GM04503 (cell line): ENCODE measurements around the gene ISG20L2.

Source experiments
- DNase-seq: peaks from one replicate; pipeline ENCODE4 v3.0.0-alpha.2; 2012; ENCODE audit warnings: low read depth

ISG20L2 gene

DNA sequence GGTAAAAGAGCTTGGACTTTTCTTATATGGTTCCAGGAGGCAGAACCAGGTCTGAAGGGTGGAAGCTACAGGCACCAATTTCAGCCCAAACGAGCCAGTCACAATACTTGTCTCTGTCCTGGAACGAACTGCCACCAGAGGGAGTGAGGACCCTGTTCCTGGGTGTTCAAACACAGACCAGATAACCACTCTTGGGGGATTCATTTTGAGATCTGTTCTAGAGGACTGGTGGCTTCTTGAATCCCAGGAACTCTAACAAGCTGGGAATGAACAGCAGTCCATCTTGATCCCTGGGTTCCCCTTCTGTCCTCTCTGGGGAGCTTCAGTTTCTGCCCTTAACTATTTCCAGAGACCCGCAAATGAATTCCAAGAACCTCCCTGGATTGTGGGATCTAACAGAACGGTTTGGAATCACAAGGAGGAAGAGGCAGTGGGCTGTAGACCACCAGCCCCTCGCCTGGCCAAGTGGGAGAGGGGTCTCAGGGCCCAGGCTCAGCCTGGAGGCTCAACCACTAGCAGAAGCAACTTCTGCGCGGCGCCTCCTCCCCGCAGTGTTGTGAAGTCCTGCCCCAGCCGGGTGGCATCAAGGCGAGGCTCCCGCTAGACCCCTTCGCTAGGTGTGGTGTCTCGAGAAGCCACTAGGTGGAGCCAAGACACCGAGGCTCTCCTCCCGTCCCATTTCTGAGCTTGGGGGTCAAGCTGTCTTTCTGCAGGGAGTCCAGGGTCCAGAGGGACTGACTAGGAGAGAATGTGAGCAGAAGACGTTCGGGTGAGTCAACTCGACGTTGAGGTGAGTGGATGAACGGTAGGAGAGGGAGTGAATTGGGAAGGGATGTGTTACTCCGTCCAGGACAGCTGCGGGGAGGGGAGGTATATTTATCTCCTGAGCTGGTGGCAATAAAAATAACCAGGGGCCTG, 39.3 kb downstream of the ISG20L2 start:
- no peak for DNase-seq

DNA sequence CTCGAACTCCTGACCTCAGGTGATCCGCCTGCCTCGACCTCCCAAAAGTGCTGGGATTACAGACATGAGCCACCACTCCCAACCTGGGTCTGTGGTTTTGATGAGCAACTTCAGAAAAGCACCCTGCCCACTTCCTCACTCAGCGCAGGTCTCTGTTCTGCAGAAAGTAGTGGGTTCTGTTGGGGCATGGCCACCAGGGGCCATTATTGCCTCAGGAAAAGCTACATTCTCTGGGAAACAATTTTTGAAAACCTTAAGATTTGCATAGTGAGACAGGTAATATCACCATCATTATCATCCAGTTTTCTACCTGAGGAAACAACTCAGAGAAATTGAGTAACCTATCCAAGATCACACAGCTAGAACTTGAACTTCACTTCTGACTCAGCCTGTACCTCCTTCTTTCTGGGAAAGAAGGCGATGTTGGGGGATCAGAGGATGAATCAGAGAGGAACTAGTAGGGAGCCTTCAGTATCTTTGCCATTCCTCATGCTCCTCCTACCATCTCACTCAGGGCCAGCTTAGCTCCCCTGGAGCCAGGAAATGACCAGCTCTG, 44.3 kb downstream of the ISG20L2 start:
- no peak for DNase-seq

DNA sequence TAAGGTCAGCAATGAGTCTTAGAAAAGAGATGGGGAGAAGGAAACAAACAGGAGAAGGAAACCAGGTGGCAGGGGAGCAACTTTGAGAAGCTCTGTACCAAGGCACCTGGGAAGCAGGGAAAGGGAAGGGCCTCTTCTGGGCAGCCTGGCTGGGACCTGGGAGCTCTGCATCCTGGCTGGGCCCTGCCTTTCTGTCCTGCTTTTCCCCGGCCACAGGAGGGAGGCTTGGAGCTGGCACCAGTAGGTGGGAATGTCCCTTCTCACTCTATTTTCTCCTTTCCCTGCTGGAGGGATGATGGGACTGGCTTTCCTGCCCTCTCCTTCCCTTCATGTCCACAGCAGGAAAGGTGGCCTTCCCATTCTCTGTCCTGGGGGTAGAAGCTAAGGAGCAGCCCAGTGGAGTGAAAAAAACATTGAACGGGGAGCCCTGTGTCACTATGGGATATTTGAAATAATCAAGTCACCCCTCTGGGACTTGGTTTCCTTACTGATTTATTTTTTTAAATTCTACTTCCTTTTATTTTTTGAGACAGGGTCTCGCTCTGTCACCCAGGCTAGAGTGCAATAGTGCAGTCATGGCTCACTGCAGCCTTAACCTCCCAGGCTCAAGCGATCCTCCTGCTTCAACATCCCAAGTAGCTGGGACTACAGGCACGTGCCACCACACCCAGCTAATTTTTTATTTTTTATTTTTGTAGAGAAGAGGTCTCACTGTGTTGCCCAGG, 46.2 kb downstream of the ISG20L2 start:
- DNase-seq: no peak

DNA sequence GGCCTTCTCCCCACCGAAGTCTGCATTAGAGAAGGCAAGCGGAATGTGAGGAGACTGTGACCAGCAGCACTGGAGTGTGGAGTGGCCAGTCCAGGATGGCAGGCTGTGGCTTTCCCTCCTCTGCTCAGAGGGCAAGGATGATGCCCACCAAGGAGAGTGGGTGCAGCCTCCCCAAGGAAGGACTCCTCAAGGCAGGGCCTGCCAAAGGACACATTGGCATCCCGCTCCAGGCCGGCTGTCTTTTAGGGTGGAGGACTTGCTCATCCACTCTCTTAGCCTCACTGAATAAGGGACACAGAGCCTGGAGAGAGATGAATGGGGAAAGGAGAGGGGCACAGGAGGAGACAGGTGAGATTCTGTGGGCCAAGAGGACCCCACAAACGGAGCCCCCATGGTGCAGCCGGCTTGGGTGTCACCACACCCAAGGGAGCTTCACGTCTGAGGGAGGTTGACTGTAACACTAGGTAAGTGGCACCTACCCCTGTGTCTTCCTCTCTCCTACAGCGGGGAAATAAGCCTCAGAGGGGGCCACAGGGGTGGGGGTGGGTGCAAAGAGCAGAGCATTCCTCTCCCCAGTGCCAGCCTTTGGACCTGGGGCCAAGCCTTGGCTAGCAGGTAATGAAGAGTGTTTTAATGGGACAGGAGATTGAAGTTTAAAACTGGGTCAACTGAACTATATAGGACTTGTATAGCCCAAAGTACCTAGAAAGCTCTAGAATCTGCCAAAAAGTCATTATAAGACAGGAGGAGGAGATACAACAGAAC, 47.2 kb downstream of the ISG20L2 start:
- no peak for DNase-seq

DNA sequence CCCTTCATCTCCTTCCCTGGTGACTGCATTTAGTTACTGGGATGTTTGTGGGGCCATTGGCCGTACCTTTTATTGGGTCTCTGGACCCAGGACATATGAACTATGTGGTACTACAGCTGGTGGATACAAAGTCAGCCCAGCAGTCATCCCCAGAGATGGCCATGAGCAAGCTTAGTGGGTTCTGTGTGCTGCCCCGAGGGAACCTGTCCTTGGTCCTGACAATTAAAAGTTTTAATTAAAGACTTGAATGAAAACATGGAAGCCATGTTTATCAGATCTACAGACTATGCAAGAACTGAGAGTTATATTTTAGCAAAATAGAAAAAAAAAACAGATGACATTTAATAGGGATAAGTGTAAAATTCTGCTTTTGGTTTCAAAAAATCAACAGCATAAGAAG, 48.5 kb downstream of the ISG20L2 start:
- no peak for DNase-seq

DNA sequence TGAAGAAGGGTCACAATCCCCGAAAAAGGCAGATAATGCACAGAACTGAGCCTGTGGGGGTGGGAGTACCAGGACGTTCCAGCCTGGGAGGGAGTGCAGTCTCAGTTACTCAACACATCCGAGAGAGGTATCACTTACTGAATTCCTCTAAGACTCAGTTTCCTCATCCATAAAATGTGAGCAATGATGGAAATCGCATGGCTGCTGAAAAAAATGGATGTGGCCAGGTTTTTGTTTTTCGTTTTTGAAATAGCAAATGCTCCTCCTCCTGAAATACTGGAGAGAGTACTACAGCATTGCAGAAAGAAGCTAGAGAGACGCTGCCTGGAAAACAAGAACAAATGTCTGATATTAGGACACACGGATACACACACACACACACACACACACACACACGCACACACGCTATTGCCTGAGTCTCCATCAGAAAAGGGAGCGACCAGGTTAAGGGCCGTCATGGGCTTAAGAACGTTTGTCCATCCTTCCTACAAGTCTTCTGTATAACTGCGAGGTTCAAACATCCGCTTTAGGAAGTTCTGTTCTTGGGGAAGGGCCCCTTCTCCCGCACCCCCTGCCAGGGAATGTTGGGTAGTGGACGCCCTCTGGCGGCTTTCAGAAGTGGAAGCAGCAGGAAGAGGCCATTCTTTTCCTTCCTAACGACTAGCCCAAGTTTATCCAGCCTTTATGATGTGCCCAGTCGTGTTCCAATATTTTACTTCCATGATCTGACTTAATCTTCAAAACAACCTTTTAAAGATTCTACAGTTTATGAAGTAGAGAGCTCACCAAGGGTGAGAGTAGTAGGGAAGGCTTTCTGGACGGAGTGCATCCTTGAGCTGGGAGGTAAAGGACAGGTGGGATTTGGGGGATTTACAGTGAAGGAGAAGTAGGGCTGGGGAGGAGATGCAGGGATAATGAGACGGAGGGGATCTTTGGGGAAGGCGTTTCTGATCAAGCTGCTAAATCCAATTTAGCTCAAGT, 50.7 kb downstream of the ISG20L2 start:
- DNase-seq: no peak

DNA sequence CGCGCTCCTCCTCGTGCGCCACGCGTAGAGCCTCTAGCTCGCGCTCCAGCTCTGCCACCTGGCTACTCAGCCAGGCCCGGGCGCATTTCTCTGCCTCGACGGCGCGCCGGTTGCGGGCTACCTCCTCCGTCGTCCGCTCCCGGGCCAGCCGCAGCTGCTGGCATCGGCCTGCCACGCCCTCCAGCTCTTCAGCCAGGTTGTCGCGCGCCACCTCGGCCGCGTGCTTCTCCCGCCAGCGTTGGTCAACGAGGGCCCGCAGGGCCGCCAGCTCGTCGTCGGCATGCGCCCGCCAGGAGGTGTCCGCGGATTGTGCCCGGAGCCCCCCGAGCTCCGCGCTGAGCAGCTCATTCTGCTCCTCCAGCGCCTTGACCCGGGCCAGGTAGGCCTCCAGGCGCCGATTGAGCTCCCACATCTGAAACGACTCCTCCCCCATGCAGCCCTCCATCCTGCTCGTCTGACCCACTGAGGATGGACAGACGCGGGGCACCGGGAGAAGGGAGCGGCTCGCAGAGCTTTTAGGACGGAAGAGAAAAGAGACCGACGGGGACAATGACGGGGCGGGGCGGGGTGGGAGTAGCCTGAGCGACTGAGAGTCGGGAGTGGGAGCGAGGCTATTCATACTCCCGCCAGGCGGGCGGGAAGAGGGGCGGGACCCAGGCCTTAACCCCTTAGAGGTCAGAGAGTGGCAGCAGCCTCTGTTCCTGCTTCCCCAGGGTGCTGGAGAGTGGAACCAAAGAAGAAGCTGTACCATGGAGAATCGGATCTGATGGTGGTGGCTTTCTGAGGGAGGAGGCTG, 51.5 kb downstream of the ISG20L2 start, which contains the start of gene NES:
NES (minus strand) TSS at position 588 of the 796 bp plus-strand sequence; CDS start at position 445, 143 bp downstream.
- DNase-seq: no peak

DNA sequence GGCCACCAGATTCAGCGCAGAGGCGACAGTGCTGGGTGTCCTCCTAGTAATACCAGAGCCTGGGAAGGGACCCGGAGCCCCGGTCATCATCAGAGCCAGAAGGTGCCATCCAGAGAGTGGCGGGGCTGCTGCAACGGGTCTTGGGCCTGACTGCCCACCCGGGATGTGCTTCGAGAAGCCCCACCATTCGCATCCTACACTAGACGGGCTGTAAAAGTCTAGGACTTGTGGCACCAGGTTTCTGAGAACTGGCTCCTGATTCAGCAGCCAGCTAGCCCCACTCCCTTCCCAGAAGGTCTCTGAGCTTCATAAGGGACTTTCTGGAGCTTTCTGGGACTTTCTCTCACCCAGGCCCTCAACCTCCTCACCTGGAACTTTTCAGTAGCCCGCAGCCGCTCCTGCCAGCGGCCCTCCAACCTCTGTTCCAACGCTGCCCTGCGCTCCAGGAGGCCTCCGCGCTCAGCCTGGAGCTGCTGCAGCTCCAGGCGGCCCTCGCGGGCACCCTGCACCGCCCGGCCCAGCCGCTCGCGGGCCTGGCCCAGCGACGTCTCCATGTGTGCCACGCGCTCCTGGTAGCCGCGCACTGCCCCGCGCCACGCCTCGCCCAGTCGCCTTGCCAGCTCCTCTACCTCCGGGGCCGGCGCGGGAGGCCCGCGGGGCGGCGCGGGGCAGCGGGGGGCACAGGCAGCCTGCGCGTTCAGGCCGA, 52.3 kb downstream of the ISG20L2 start:
- no peak for DNase-seq

DNA sequence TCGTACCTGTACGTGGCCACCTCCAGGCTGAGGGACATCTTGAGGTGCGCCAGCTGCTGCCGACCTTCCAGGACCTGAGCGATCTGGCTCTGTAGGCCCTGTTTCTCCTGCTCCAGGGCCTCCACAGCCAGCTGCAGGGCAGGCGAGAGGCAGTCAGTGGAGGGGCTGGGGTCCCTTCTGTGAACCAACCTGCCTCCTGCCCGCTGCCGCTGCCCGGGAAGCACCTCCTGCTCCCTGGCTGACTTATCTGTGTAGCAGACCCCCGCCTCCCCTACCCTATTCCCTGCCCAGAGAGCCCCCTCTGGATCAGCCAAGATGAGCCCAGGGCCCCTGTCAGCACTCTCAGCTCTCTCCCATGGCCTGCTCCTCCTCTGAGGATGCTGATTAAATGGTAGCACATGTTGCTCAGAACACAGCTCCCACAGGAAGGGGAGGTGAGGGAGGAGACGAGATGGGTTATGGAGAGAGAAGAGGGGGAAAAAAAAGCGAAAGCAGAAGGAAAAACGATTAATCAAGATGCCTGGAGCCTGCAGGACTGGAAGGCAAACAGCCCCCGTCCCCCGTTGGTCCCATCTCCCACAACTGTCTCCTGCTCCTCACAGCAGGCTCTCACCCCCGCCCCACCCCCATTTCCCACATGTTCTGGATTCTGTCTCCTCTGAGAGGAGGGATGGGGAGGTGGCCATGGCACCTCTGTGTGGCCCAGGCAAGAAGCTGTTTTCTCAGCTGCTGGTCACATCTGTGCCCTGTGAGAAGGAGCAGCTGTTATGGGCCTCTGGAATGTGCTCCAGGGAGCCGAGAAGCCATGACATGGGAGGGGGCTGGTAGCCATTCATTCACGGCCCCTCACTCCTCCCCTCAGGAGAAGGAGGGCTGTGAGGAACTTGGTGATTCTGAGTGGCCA, 53.1 kb downstream of the ISG20L2 start:
- no peak for DNase-seq

DNA sequence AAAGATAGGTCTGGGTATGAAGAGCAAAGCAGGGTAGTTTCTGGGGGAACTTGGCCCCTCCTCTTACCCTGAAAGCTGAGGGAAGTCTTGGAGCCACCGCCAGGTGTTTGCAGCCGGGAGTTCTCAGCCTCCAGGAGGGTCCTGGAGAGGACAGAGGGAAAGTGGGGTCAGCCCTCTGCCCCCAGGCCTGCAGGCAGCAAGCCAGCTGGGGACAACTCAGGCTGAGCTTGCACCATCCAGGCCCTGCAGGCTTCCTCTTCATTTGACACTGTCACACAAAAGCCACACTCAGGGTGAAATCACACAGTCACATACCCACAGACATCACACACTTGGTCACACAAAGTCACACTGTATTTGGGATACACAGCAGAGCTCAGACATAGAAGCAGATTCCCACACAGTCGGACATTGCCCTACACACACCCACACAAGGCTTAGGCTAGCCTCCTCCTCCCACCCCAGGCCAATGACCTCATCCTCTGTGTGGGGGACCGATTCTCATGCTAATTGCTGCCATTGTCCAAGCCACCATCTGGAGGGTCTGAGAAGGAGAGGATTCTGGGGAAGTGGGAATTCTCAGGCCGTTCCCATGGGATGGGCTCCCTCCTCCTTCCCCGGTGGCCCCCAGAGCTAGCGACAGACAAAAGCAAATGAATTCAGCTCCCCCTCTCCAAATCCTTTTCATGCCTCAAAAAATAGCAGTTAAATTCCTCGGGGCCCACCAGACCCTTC, 55.0 kb downstream of the ISG20L2 start:
- DNase-seq: no peak
